HEK293 (cell line): Measurements from ENCODE around the gene ABHD11.

ENCODE experiments used
- GLIS2 ChIP-seq: fragments of 450-650 bp; formaldehyde crosslinking; IDR thresholded peaks from 2 replicates; pipeline ENCODE4 v1.5.1; 2016; ENCODE audit warnings: missing biosample characterization, missing genetic modification characterization
- IKZF3 ChIP-seq: fragments of 450-650 bp; IDR thresholded peaks from 2 replicates; pipeline ENCODE4 v1.5.0; 2018; ENCODE audit warnings: missing biosample characterization, mild to moderate bottlenecking, missing genetic modification characterization, moderate library complexity
- KLF16 ChIP-seq: fragments of 450-650 bp; formaldehyde crosslinking; IDR thresholded peaks from 2 replicates; pipeline ENCODE4 v1.5.1; 2017; ENCODE audit warnings: missing biosample characterization, missing genetic modification characterization
- KLF8 ChIP-seq: fragments of 450-650 bp; formaldehyde crosslinking; IDR thresholded peaks from 2 replicates; pipeline ENCODE4 v1.5.1; 2016; ENCODE audit warnings: missing biosample characterization, missing genetic modification characterization
- KLF9 ChIP-seq: fragments of 450-650 bp; formaldehyde crosslinking; IDR thresholded peaks from 2 replicates; pipeline ENCODE4 v1.5.1; 2016; ENCODE audit warnings: missing biosample characterization, missing genetic modification characterization, low read depth
- SALL2 ChIP-seq: fragments of 450-650 bp; formaldehyde crosslinking; IDR thresholded peaks from 2 replicates; pipeline ENCODE4 v1.5.0; 2017; ENCODE audit warnings: missing biosample characterization, mild to moderate bottlenecking, missing genetic modification characterization, borderline replicate concordance
- SP7 ChIP-seq: fragments of 450-650 bp; formaldehyde crosslinking; IDR thresholded peaks from 2 replicates; pipeline ENCODE4 v1.5.1; 2016; ENCODE audit warnings: missing biosample characterization, missing genetic modification characterization
- ZBTB17 ChIP-seq: fragments of 450-650 bp; formaldehyde crosslinking; IDR thresholded peaks from 2 replicates; pipeline ENCODE4 v1.5.1; 2016; ENCODE audit warnings: missing biosample characterization, missing genetic modification characterization
- ZBTB20 ChIP-seq: fragments of 450-650 bp; formaldehyde crosslinking; IDR thresholded peaks from 2 replicates; pipeline ENCODE4 v1.5.1; 2016; ENCODE audit warnings: missing biosample characterization, missing genetic modification characterization
- ZFP37 ChIP-seq: fragments of 450-650 bp; formaldehyde crosslinking; IDR thresholded peaks from 2 replicates; pipeline ENCODE4 v1.5.1; 2016; ENCODE audit warnings: missing biosample characterization, missing genetic modification characterization
- ZIC2 ChIP-seq: fragments of 450-650 bp; formaldehyde crosslinking; IDR thresholded peaks from 2 replicates; pipeline ENCODE4 v1.5.1; 2016; ENCODE audit warnings: missing biosample characterization, missing genetic modification characterization
- ZNF112 ChIP-seq: fragments of 450-650 bp; formaldehyde crosslinking; IDR thresholded peaks from 2 replicates; pipeline ENCODE4 v1.5.0; 2017; ENCODE audit warnings: missing biosample characterization, missing genetic modification characterization
- ZNF169 ChIP-seq: fragments of 450-650 bp; formaldehyde crosslinking; IDR thresholded peaks from 2 replicates; pipeline ENCODE4 v1.5.1; 2016; ENCODE audit warnings: missing biosample characterization, missing genetic modification characterization
- ZNF426 ChIP-seq: fragments of 450-650 bp; formaldehyde crosslinking; IDR thresholded peaks from 2 replicates; pipeline ENCODE4 v1.5.1; 2017; ENCODE audit warnings: missing biosample characterization, missing genetic modification characterization, mild to moderate bottlenecking, inconsistent platforms, moderate library complexity
- ZNF433 ChIP-seq: fragments of 450-650 bp; formaldehyde crosslinking; IDR thresholded peaks from 2 replicates; pipeline ENCODE4 v1.5.1; 2016; ENCODE audit warnings: missing biosample characterization, missing genetic modification characterization, low read depth
- ZNF501 ChIP-seq: fragments of 450-650 bp; formaldehyde crosslinking; IDR thresholded peaks from 2 replicates; pipeline ENCODE4 v1.5.1; 2016; ENCODE audit warnings: missing biosample characterization, missing genetic modification characterization
- ZNF571 ChIP-seq: fragments of 450-650 bp; formaldehyde crosslinking; IDR thresholded peaks from 2 replicates; pipeline ENCODE4 v1.5.0; 2017; ENCODE audit warnings: missing biosample characterization, missing genetic modification characterization
- ZNF585B ChIP-seq: fragments of 450-650 bp; formaldehyde crosslinking; IDR thresholded peaks from 2 replicates; pipeline ENCODE4 v1.5.1; 2016; ENCODE audit warnings: missing biosample characterization, missing genetic modification characterization
- ZNF600 ChIP-seq: fragments of 450-650 bp; formaldehyde crosslinking; IDR thresholded peaks from 2 replicates; pipeline ENCODE4 v1.5.1; 2016; ENCODE audit warnings: missing biosample characterization, missing genetic modification characterization
- ZNF76 ChIP-seq: fragments of 450-650 bp; formaldehyde crosslinking; IDR thresholded peaks from 2 replicates; pipeline ENCODE4; 2016; ENCODE audit warnings: low read depth, missing biosample characterization, missing genetic modification characterization, borderline replicate concordance
- ZNF837 ChIP-seq: fragments of 450-650 bp; formaldehyde crosslinking; IDR thresholded peaks from 2 replicates; pipeline ENCODE4 v1.5.1; 2016; ENCODE audit warnings: missing biosample characterization, missing genetic modification characterization
- ZSCAN23 ChIP-seq: fragments of 450-650 bp; formaldehyde crosslinking; IDR thresholded peaks from 2 replicates; pipeline ENCODE4 v1.5.1; 2016; ENCODE audit warnings: missing biosample characterization, missing genetic modification characterization
- TF ChIP-seq, protein P1 (sequence below): fragments of 450-650 bp; formaldehyde crosslinking; IDR thresholded peaks from 2 replicates; pipeline ENCODE4 v1.5.1; 2016; ENCODE audit warnings: missing biosample characterization, missing genetic modification characterization
- TF ChIP-seq, protein P2 (sequence below): fragments of 450-650 bp; formaldehyde crosslinking; IDR thresholded peaks from 2 replicates; pipeline ENCODE4 v1.5.1; 2016; ENCODE audit warnings: missing biosample characterization, missing genetic modification characterization
- TF ChIP-seq, protein P3 (sequence below): fragments of 450-650 bp; formaldehyde crosslinking; IDR thresholded peaks from 2 replicates; pipeline ENCODE4 v1.5.1; 2016; ENCODE audit warnings: missing biosample characterization, missing genetic modification characterization
- TF ChIP-seq, protein P4 (sequence below): fragments of 450-650 bp; IDR thresholded peaks from 2 replicates; pipeline ENCODE4 v1.5.1; 2018; ENCODE audit warnings: missing biosample characterization, mild to moderate bottlenecking, missing genetic modification characterization
- TF ChIP-seq, protein P5 (sequence below): fragments of 450-650 bp; formaldehyde crosslinking; IDR thresholded peaks from 2 replicates; pipeline ENCODE4 v1.5.1; 2016; ENCODE audit warnings: missing biosample characterization, missing genetic modification characterization

Gene ABHD11

DNA sequence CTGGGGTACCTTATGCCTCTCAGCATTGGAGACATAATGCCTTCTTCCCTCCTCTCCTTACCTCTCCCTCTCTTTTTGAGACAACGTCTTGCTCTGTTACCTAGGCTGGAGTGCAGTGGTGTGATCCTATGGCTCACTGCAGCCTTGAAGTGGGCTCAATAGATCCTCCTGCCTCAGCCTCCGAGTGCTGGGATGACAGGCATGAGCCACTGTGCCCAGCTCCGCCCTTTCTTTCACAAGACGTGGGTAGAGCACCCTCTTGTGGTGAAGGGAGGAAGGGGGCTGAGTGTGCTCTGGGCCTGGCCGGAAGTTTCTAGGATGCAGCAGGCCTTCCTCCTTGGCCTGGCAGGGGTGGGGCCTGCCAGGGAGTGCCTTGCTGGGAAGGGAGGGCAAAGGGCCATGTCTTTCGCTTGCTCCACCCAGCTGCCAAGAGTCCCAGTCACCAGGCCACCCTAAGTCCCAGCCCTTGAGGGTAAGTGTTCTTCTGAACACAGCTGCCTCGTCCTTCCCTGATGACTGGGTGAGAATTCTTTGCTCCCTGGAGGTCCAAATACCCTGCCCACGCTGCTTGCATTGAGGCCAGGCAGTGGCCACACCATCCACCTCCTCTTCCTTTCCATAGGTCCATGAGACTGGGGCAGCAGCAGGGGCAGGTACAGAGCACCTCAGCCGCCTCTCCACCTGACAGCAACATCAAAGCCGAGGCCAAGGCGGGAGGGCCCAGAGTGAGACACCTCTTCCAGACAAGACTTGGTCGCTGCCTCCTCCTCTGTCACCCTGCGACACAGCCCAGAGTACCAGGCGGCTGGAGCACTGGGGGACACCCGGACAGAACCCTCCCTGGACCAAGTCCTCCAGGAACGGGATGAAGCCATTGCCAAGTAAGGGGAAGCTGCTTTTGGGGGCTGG is 3.7 kb downstream of the ABHD11 start (continued):
- TF ChIP-seq, protein P1, sequence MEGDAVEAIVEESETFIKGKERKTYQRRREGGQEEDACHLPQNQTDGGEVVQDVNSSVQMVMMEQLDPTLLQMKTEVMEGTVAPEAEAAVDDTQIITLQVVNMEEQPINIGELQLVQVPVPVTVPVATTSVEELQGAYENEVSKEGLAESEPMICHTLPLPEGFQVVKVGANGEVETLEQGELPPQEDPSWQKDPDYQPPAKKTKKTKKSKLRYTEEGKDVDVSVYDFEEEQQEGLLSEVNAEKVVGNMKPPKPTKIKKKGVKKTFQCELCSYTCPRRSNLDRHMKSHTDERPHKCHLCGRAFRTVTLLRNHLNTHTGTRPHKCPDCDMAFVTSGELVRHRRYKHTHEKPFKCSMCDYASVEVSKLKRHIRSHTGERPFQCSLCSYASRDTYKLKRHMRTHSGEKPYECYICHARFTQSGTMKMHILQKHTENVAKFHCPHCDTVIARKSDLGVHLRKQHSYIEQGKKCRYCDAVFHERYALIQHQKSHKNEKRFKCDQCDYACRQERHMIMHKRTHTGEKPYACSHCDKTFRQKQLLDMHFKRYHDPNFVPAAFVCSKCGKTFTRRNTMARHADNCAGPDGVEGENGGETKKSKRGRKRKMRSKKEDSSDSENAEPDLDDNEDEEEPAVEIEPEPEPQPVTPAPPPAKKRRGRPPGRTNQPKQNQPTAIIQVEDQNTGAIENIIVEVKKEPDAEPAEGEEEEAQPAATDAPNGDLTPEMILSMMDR (tag by site-specific recombination): peak; percentile 93
- TF ChIP-seq ZIC2: peak; percentile 18; the same call in 1 of the 2 replicates
- TF ChIP-seq ZNF426 (tag by site-specific recombination): no peak
- TF ChIP-seq, protein P2, sequence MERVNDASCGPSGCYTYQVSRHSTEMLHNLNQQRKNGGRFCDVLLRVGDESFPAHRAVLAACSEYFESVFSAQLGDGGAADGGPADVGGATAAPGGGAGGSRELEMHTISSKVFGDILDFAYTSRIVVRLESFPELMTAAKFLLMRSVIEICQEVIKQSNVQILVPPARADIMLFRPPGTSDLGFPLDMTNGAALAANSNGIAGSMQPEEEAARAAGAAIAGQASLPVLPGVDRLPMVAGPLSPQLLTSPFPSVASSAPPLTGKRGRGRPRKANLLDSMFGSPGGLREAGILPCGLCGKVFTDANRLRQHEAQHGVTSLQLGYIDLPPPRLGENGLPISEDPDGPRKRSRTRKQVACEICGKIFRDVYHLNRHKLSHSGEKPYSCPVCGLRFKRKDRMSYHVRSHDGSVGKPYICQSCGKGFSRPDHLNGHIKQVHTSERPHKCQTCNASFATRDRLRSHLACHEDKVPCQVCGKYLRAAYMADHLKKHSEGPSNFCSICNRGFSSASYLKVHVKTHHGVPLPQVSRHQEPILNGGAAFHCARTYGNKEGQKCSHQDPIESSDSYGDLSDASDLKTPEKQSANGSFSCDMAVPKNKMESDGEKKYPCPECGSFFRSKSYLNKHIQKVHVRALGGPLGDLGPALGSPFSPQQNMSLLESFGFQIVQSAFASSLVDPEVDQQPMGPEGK (tag by site-specific recombination): peak; percentile 60; the same call in 1 of the 2 replicates
- TF ChIP-seq GLIS2 (tag by site-specific recombination): peak; percentile 38; the same call in 1 of the 2 replicates
- TF ChIP-seq KLF9 (tag by site-specific recombination): peak; percentile 52; the same call in 1 of the 2 replicates
- TF ChIP-seq, protein P3, sequence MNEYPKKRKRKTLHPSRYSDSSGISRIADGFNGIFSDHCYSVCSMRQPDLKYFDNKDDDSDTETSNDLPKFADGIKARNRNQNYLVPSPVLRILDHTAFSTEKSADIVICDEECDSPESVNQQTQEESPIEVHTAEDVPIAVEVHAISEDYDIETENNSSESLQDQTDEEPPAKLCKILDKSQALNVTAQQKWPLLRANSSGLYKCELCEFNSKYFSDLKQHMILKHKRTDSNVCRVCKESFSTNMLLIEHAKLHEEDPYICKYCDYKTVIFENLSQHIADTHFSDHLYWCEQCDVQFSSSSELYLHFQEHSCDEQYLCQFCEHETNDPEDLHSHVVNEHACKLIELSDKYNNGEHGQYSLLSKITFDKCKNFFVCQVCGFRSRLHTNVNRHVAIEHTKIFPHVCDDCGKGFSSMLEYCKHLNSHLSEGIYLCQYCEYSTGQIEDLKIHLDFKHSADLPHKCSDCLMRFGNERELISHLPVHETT (tag by site-specific recombination): peak; percentile 63; the same call in 1 of the 2 replicates
- peak; percentile 77 for TF ChIP-seq KLF8 (tag by site-specific recombination)
- TF ChIP-seq ZNF600 (tag by site-specific recombination): 0 out of 2 replicates have a peak, but pooled peaks have one; percentile 42
- TF ChIP-seq KLF16: peak; percentile 72; the same call in 1 of the 2 replicates
- no peak for TF ChIP-seq IKZF3
- no peak for TF ChIP-seq ZNF837 (tag by site-specific recombination)
- TF ChIP-seq, protein P4, sequence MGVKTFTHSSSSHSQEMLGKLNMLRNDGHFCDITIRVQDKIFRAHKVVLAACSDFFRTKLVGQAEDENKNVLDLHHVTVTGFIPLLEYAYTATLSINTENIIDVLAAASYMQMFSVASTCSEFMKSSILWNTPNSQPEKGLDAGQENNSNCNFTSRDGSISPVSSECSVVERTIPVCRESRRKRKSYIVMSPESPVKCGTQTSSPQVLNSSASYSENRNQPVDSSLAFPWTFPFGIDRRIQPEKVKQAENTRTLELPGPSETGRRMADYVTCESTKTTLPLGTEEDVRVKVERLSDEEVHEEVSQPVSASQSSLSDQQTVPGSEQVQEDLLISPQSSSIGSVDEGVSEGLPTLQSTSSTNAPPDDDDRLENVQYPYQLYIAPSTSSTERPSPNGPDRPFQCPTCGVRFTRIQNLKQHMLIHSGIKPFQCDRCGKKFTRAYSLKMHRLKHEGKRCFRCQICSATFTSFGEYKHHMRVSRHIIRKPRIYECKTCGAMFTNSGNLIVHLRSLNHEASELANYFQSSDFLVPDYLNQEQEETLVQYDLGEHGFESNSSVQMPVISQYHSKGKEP (tag by site-specific recombination): 0 out of 2 replicates have a peak, but pooled peaks have one; percentile 22
- peak; percentile 61; the same call in 1 of the 2 replicates for TF ChIP-seq ZNF501 (tag by site-specific recombination)
- no peak for TF ChIP-seq ZBTB20 (tag by site-specific recombination)
- TF ChIP-seq SP7 (tag by site-specific recombination): peak; percentile 69
- TF ChIP-seq ZNF571 (tag by site-specific recombination): no peak
- 0 out of 2 replicates have a peak, but pooled peaks have one; percentile 35 for TF ChIP-seq ZFP37 (tag by site-specific recombination)
- no peak for TF ChIP-seq ZNF585B
- peak; percentile 33; the same call in 1 of the 2 replicates for TF ChIP-seq ZNF76 (tag by site-specific recombination)
- TF ChIP-seq ZSCAN23 (tag by site-specific recombination): no peak
- no peak for TF ChIP-seq ZNF169 (tag by site-specific recombination)
- TF ChIP-seq ZBTB17: peak; percentile 81
- TF ChIP-seq ZNF112: no peak
- no peak for TF ChIP-seq ZNF433 (tag by site-specific recombination)
- no peak for TF ChIP-seq SALL2 (tag by site-specific recombination)
- TF ChIP-seq, protein P5, sequence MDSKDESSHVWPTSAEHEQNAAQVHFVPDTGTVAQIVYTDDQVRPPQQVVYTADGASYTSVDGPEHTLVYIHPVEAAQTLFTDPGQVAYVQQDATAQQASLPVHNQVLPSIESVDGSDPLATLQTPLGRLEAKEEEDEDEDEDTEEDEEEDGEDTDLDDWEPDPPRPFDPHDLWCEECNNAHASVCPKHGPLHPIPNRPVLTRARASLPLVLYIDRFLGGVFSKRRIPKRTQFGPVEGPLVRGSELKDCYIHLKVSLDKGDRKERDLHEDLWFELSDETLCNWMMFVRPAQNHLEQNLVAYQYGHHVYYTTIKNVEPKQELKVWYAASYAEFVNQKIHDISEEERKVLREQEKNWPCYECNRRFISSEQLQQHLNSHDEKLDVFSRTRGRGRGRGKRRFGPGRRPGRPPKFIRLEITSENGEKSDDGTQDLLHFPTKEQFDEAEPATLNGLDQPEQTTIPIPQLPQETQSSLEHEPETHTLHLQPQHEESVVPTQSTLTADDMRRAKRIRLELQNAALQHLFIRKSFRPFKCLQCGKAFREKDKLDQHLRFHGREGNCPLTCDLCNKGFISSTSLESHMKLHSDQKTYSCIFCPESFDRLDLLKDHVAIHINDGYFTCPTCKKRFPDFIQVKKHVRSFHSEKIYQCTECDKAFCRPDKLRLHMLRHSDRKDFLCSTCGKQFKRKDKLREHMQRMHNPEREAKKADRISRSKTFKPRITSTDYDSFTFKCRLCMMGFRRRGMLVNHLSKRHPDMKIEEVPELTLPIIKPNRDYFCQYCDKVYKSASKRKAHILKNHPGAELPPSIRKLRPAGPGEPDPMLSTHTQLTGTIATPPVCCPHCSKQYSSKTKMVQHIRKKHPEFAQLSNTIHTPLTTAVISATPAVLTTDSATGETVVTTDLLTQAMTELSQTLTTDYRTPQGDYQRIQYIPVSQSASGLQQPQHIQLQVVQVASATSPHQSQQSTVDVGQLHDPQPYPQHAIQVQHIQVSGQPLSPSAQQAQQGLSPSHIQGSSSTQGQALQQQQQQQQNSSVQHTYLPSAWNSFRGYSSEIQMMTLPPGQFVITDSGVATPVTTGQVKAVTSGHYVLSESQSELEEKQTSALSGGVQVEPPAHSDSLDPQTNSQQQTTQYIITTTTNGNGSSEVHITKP: peak; percentile 58
